K562 (cell line): ENCODE results near the gene TSPAN18. TPM values are rescaled to one million over a fixed set of nuclear protein-coding genes. Genes with fewer than 3 reads are reported as not detected.

Source experiments
- ATAC-seq: fragments of 200-7000 bp; cut with Tn5 transposase; 3 replicates; pipeline ENCODE4 v1.9.1; 2020; ENCODE audit warnings: moderate library complexity
- BruUV-seq: library from RNA; stranded (reverse); fragments of 400-500 nt; replicated peaks from 2 replicates; lab custom pipeline; 2021; lab: Mats Ljungman, UMichigan
- CTCF ChIA-PET: fragments of 300-600 bp; formaldehyde crosslinking; extraction: SDS; loops from one replicate; lab custom pipeline; 2021; ENCODE audit warnings: low intra/inter-chr PET ratio; lab: Yijun Ruan, JAX
- POLR2A ChIA-PET: fragments of 300-600, 350-650 bp; sonication (Branson Sonifier 250); formaldehyde crosslinking; extraction: SDS; loops from one replicate; lab custom pipeline; 2021; ENCODE audit warnings: antibody characterized with exemption, inconsistent platforms; lab: Yijun Ruan, JAX
- DNase-seq, 4 experiments: peaks; one replicate each; pipeline versions ENCODE4 v3.0.0 to v3.0.0-alpha.2; 2011 to 2018; ENCODE audit warnings: low spot score in 3 of 4, mixed read lengths in 3 of 4; ENCODE audit errors: extremely low read depth in 1 of 4
- FAIRE-seq: peaks from 2 replicates; lab custom pipeline; 2011; peaks lifted over from hg19 to GRCh38; lab: Jason Lieb, UNC
- H2AFZ ChIP-seq: 2 replicates; pipeline ENCODE4 v1.6.0; 2011; ENCODE audit warnings: low read depth, low read length, control low read depth, inconsistent platforms
- H3K27ac ChIP-seq: fragments of 200-600 bp; 3 replicates; pipeline ENCODE4 v1.8.0; 2011; ENCODE audit warnings: low read depth, mild to moderate bottlenecking, control low read depth, inconsistent platforms, low read length, moderate library complexity, mixed read lengths; ENCODE audit errors: extremely low read depth
- H3K27me3 ChIP-seq, 2 experiments: fragments of 300-600 bp in 1 of 2; 2 replicates in 1 of 2; 3 replicates in 1 of 2; pipeline versions ENCODE4 v1.6.0 to v1.8.0; 2011; ENCODE audit warnings: inconsistent platforms in 2 of 2, low read length in 2 of 2, mild to moderate bottlenecking in 1 of 2, mixed read lengths in 1 of 2, moderate library complexity in 1 of 2; ENCODE audit not compliant: control insufficient read depth in 2 of 2, insufficient read depth in 2 of 2
- H3K36me3 ChIP-seq: fragments of 300-600 bp; 3 replicates; pipeline ENCODE4 v1.8.0; 2011; ENCODE audit warnings: mild to moderate bottlenecking, low read length, inconsistent platforms; ENCODE audit not compliant: control insufficient read depth, insufficient read depth
- H3K4me1 ChIP-seq, 2 experiments: fragments of 200-600 bp in 1 of 2; replicated peaks in 1 of 2; 2 replicates in 1 of 2; 3 replicates in 1 of 2; pipeline versions ENCODE4 v1.5.1 to v1.8.0; 2011; ENCODE audit warnings: inconsistent platforms in 2 of 2, low read length in 2 of 2, mild to moderate bottlenecking in 1 of 2, mixed read lengths in 1 of 2, moderate library complexity in 1 of 2; ENCODE audit not compliant: control insufficient read depth in 2 of 2, insufficient read depth in 2 of 2
- H3K4me2 ChIP-seq: 2 replicates; pipeline ENCODE4 v1.6.1; 2011; ENCODE audit warnings: low read length, control low read depth, inconsistent platforms, mixed read lengths; ENCODE audit not compliant: insufficient read depth
- H3K4me3 ChIP-seq: fragments of 200-600 bp; sonication (generic), shearing (Covaris generic); 2 replicates; pipeline ENCODE4 v1.5.1; 2016; ENCODE audit warnings: control low read depth, inconsistent platforms
- H3K79me2 ChIP-seq: fragments of 200-600 bp; 3 replicates; pipeline ENCODE4 v1.8.0; 2011; ENCODE audit warnings: low read length, inconsistent platforms; ENCODE audit not compliant: control insufficient read depth, insufficient read depth
- H3K9ac ChIP-seq, 2 experiments: 2 replicates each; pipeline versions ENCODE4 v1.6.0 to v1.6.1; 2011; ENCODE audit warnings: low read depth in 2 of 2, low read length in 2 of 2, control low read depth in 1 of 2, inconsistent platforms in 1 of 2, mild to moderate bottlenecking in 1 of 2, mixed read lengths in 1 of 2; ENCODE audit not compliant: insufficient read depth in 1 of 2
- H3K9me1 ChIP-seq: one replicate; pipeline ENCODE4 v1.6.0; 2011; ENCODE audit warnings: inconsistent platforms, mild to moderate bottlenecking, low read length, moderate library complexity; ENCODE audit not compliant: control insufficient read depth, insufficient read depth
- H3K9me3 ChIP-seq: replicated peaks from 2 replicates; pipeline ENCODE4 v1.5.1; 2011; ENCODE audit warnings: low read depth, low read length, inconsistent platforms; ENCODE audit not compliant: control insufficient read depth, insufficient read depth
- H4K20me1 ChIP-seq: replicated peaks from 2 replicates; pipeline ENCODE4 v1.6.1; 2011; ENCODE audit warnings: low read length, inconsistent platforms, mixed read lengths; ENCODE audit not compliant: control insufficient read depth, insufficient read depth
- JUND ChIP-seq, 2 experiments: IDR thresholded peaks; 2 replicates in 1 of 2; 3 replicates in 1 of 2; pipeline ENCODE4 v1.6.1; 2011; ENCODE audit warnings: borderline replicate concordance in 2 of 2, low read depth in 2 of 2, low read length in 2 of 2, improper control_type of control experiment in 1 of 2, missing biosample characterization in 1 of 2, missing genetic modification characterization in 1 of 2, missing genetic modification reagents in 1 of 2
- ZNF143 ChIP-seq: sonication (generic); formaldehyde crosslinking; IDR thresholded peaks from 2 replicates; pipeline ENCODE4 v1.9.0; 2022; ENCODE audit warnings: mild to moderate bottlenecking, missing genetic modification reagents
- WGBS: fragments of 100-300 bp; shearing (Covaris generic); methylation state at CpG from one replicate; pipeline ENCODE4 v1.1.6; 2016; ENCODE audit warnings: low coverage, mixed read lengths; ENCODE audit not compliant: insufficient coverage; ENCODE audit errors: missing lambda C conversion rate; 5-methylcytosine and 5-hydroxymethylcytosine counted together
- in situ Hi-C: fragments of 300-500 bp; cut with MboI; formaldehyde crosslinking; loops from 4 replicates; pipeline ENCODE4 v1.15.0; 2018; ENCODE audit warnings: inconsistent platforms, mixed read lengths
- intact Hi-C: fragments of 100-400 bp; cut with micrococcal nuclease; formaldehyde crosslinking; loops from 2 replicates; pipeline ENCODE4 v1.14.2; 2022
- polyA plus RNA-seq, 8 experiments: library from polyadenylated mRNA; depleted of rRNA in 4 of 8; stranded (reverse) in 5 of 8; unstranded in 3 of 8; fragments of >200 nt; fragmentation: Nextera tagmentation in 2 of 8; fragmentation: Illumina TruSeq in 1 of 8; extraction: Ambion mirVana in 2 of 8; extraction: Trizol in 1 of 8; gene quantifications; 2 replicates each; pipeline versions ENCODE4 v1.2.1 to v1.2.3, GENCODE V29; 2011 to 2014; ENCODE audit warnings: inconsistent platforms in 1 of 8, missing spikeins in 1 of 8
- total RNA-seq, 7 experiments: library from RNA; depleted of rRNA in 6 of 7; stranded (reverse); fragments of >200 nt in 6 of 7; fragmentation: Illumina TruSeq in 2 of 7; extraction: Trizol in 2 of 7; gene quantifications; 2 replicates each; pipeline versions ENCODE4 v1.2.1 to v1.2.3, GENCODE V29; 2011 to 2021; ENCODE audit warnings: low replicate concordance in 1 of 7
- TF ChIP-seq, protein P1 (sequence below): fragments of 450-650 bp; conservative IDR thresholded peaks from 2 replicates; pipeline ENCODE4 v1.6.1; 2016; ENCODE audit warnings: missing genetic modification characterization, low read depth, mild to moderate bottlenecking, missing compliant biosample characterization, moderate library complexity

The TSPAN18 gene
- total and polyA plus RNA-seq, 9 of the 15 experiments (the other 6 are each of a cell fraction or from before 2014, with no cell fraction given), result 0.17 to 0.35 (median 0.22) TPM; not detected in 4

- CTCF ChIA-PET, result interaction anchor here (0.8 to 3.1 kb wide), 4 partner anchors 282 to 354 kb away, joined by 3 to 42 read pairs (median 4); no protein-coding TSS in a partner anchor
- Histone ChIP-seq H3K36me3 (no peaks in the 10 kb centered on the region), H3K9me1 (peaks cover 6% of the 10 kb centered on the region), H3K27me3 (peaks cover 8 to 50% of the 10 kb centered on the region in 2 experiments; a peak in 4 of 5 replicates), H2AFZ (no peak overlapping the region), H3K4me2 (no peak overlapping the region), H4K20me1 (0 out of 2 replicates have a peak, but pooled peaks cover 3% of the 10 kb centered on the region), H3K9ac (no peak overlapping the region), H3K4me3 (no peak overlapping the region), H3K9me3 (no peaks in the 10 kb centered on the region), H3K4me1 (peaks cover 4 to 17% of the 10 kb centered on the region in 2 experiments; a peak in 4 of 5 replicates), H3K79me2 (no peaks in the 10 kb centered on the region), H3K27ac (no peak overlapping the region)
- POLR2A ChIA-PET, result interaction anchor here (0.7 kb wide), 1 partner anchor 297 kb away, joined by 3 read pairs; no protein-coding TSS in a partner anchor
- in situ Hi-C loops, result loop anchor here (5.0 kb wide), 2 partner anchors 288 to 353 kb away; no protein-coding TSS in a partner anchor
- intact Hi-C loops, result loop anchor here (5.0 kb wide), 1 partner anchor 353 kb away; no protein-coding TSS in a partner anchor
- FAIRE-seq (no peak), ATAC-seq (no peak), DNase-seq (no peak)
- no peak for TF ChIP-seq JUND (IDR thresholded peaks at IDR 0.05; ENCODE audit: borderline replicate concordance, low read depth, low read length)
- TF ChIP-seq JUND (tag; IDR thresholded peaks at IDR 0.05; ENCODE audit: borderline replicate concordance, low read depth, low read length), result no peak
- no peak for TF ChIP-seq ZNF143 (CRISPR knock-in tag)
- TF ChIP-seq, protein P1, sequence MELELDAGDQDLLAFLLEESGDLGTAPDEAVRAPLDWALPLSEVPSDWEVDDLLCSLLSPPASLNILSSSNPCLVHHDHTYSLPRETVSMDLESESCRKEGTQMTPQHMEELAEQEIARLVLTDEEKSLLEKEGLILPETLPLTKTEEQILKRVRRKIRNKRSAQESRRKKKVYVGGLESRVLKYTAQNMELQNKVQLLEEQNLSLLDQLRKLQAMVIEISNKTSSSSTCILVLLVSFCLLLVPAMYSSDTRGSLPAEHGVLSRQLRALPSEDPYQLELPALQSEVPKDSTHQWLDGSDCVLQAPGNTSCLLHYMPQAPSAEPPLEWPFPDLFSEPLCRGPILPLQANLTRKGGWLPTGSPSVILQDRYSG (tag), result no peak
- WGBS, result 16% methylated on average over 9 of the region's 9 CpGs
- no TSS peak for BruUV-seq
These were observed 183.8 kb downstream of the TSPAN18 start for GRCh38 chr11:44910591-44910990.
